Measurements from ENCODE around the gene RNF212. TPM values are rescaled to one million over a fixed set of nuclear protein-coding genes. Genes with fewer than 3 reads are reported as not detected.

The RNF212 gene
- total and polyA plus RNA-seq, 4 donors: 0.74 to 8.9 (median 1.3) TPM; not detected in 1

- H3K27me3 ChIP-seq (ENCODE audit: control insufficient read depth in 1 of 2, insufficient read depth in 2 of 2, low read length in 1 of 2): no peaks in the 10 kb centered on the region
- H3K36me3 ChIP-seq (ENCODE audit: control insufficient read depth in 1 of 2, insufficient read depth in 2 of 2, low read length in 1 of 2): no peaks in the 10 kb centered on the region
- intact Hi-C loops (cut with DNase I): no loop called here
- H3K9me3 ChIP-seq (ENCODE audit: control insufficient read depth, low read length): no peaks in the 10 kb centered on the region
- no peak overlapping the region for H3K27ac ChIP-seq (ENCODE audit: low read depth in 1 of 2, low read length in 2 of 2)
- no peaks in the 10 kb centered on the region for H3K4me1 ChIP-seq (ENCODE audit: control insufficient read depth in 1 of 2, insufficient read depth in 2 of 2, low read length in 2 of 2)
- DNase-seq (no peak), ATAC-seq (ENCODE audit: low FRiP score) (no peak)
- 92 to 94% methylated on average over 46 of the region's 46 CpGs for WGBS, 2 donors
- no peak overlapping the region for H3K4me3 ChIP-seq (ENCODE audit: low read length in 2 of 2)
Observed at GRCh38 chr4:1022051-1022738, 91.2 kb downstream of the RNF212 start.

Other genes with a start within 250 kb of the RNF212 start
- 10 to 100 TPM; 90.8 to 98.0 TPM for gene GAK, start 181.2 kb downstream of the RNF212 start, total RNA-seq
- 100 to 1,000 TPM in 1 of 2 donors, 10 to 100 TPM in 1; 52.0 to 300 TPM for gene GAK, start 181.2 kb downstream of the RNF212 start, polyA plus RNA-seq
- 10 to 100 TPM; 17.4 to 26.0 TPM for gene TMEM175, start 181.1 kb downstream of the RNF212 start, total RNA-seq
- gene TMEM175, start 181.1 kb downstream of the RNF212 start, polyA plus RNA-seq: 10 to 100 TPM; 35.2 to 81.3 TPM
- gene DGKQ, start 140.0 kb downstream of the RNF212 start, total RNA-seq: 10 to 100 TPM; 11.2 to 14.2 TPM
- gene DGKQ, start 140.0 kb downstream of the RNF212 start, polyA plus RNA-seq: 10 to 100 TPM in 1 of 2 donors, 1 to 10 TPM in 1; 5.4 to 13.4 TPM
- gene IDUA, start 126.5 kb downstream of the RNF212 start, total RNA-seq: 10 to 100 TPM; 27.5 to 44.2 TPM
- 10 to 100 TPM in 1 of 2 donors, 1 to 10 TPM in 1; 5.9 to 42.5 TPM for gene IDUA, start 126.5 kb downstream of the RNF212 start, polyA plus RNA-seq
- gene SLC26A1, start 120.2 kb downstream of the RNF212 start, total RNA-seq: under 1 TPM in 1 of 2 donors, not detected in 1; 0.45 TPM
- gene SLC26A1, start 120.2 kb downstream of the RNF212 start, polyA plus RNA-seq: under 1 TPM; 0.38 to 0.87 TPM
- gene FGFRL1, start 101.9 kb downstream of the RNF212 start, total RNA-seq: 10 to 100 TPM; 28.9 to 32.9 TPM
- 10 to 100 TPM in 1 of 2 donors, 1 to 10 TPM in 1; 6.9 to 19.5 TPM for gene FGFRL1, start 101.9 kb downstream of the RNF212 start, polyA plus RNA-seq
- 10 to 100 TPM in 1 of 2 donors, 1 to 10 TPM in 1; 5.7 to 40.8 TPM for gene SPON2, start 59.0 kb upstream of the RNF212 start, total RNA-seq
- gene SPON2, start 59.0 kb upstream of the RNF212 start, polyA plus RNA-seq: 1 to 10 TPM; 4.9 to 5.4 TPM
- 100 to 1,000 TPM; 111 to 145 TPM for gene CTBP1, start 135.6 kb upstream of the RNF212 start, total RNA-seq
- gene CTBP1, start 135.6 kb upstream of the RNF212 start, polyA plus RNA-seq: 10 to 100 TPM; 66.4 to 96.5 TPM
- gene MAEA, start 176.3 kb upstream of the RNF212 start, total RNA-seq: 10 to 100 TPM; 49.8 to 61.3 TPM
- gene MAEA, start 176.3 kb upstream of the RNF212 start, polyA plus RNA-seq: 10 to 100 TPM; 32.4 to 62.0 TPM
- 10 to 100 TPM; 19.9 to 33.5 TPM for gene UVSSA, start 233.6 kb upstream of the RNF212 start, total RNA-seq
- gene UVSSA, start 233.6 kb upstream of the RNF212 start, polyA plus RNA-seq: 10 to 100 TPM in 1 of 2 donors, 1 to 10 TPM in 1; 2.3 to 12.7 TPM

All from aorta (tissue), 5 donors.